ENCODE measurements around the gene PLGRKT. TPM values are rescaled to one million over a fixed set of nuclear protein-coding genes. Genes with fewer than 3 reads are reported as not detected.
A peak's percentile ranks its signal among the peaks of the same experiment; 100 is the strongest.
"Not testable (repeated sequence)": the region's sequence is repeated elsewhere in the genome, so short reads cannot be mapped to it uniquely, and the experiment has no call there.

PLGRKT gene
- total and polyA plus RNA-seq, 10 donors = 12.8 to 27.9 (median 18.3) TPM

GRCh38 chr9:5479994-5480694, 42.4 kb upstream of the PLGRKT start:
- no peak for TF ChIP-seq POLR2A (IDR thresholded peaks at IDR 0.05)
- TF ChIP-seq CTCF (IDR thresholded peaks at IDR 0.05 in 8 of 11, conservative IDR thresholded peaks at IDR 0.05 in 3 of 11) = no peak
- TF ChIP-seq POLR2AphosphoS5 (IDR thresholded peaks at IDR 0.05) = no peak
- Histone ChIP-seq H3K27me3 (replicated peaks in 1 of 7) (no peaks in the 10 kb centered on the region), H3K36me3 (no peaks in the 10 kb centered on the region), H3K27ac (no peak overlapping the region), H3K9me3 (no peaks in the 10 kb centered on the region), H3K4me1 (peaks cover 0 to 4% (median 0%) of the 10 kb centered on the region in 6 donors), H3K4me3 (no peak overlapping the region)
- no peak for DNase-seq
- intact Hi-C loops (cut with DNase I; ENCODE audit: low total_unique reads) = no loop called here
- WGBS, 5 donors = 71 to 80% (median 77%) methylated on average over 3 of the region's 3 CpGs

- no peak for TF ChIP-seq POLR2AphosphoS5 (IDR thresholded peaks at IDR 0.05)
- no peak for TF ChIP-seq CTCF (IDR thresholded peaks at IDR 0.05 in 8 of 11, conservative IDR thresholded peaks at IDR 0.05 in 3 of 11)
- no peak for TF ChIP-seq POLR2A (IDR thresholded peaks at IDR 0.05)
- WGBS, 5 donors = 59 to 73% (median 62%) methylated on average over 2 of the region's 2 CpGs
- intact Hi-C loops (cut with DNase I; ENCODE audit: low total_unique reads) = no loop called here
Measured at GRCh38 chr9:5478206-5478605, 40.5 kb upstream of the PLGRKT start.

GRCh38 chr9:5475611-5476010, 37.9 kb upstream of the PLGRKT start:
- H3K27me3 ChIP-seq (replicated peaks in 1 of 7); DNase-seq; H3K4me3 ChIP-seq; H3K4me1 ChIP-seq; intact Hi-C loops (cut with DNase I; ENCODE audit: low total_unique reads); H3K36me3 ChIP-seq; H3K9me3 ChIP-seq; H3K27ac ChIP-seq: not testable (repeated sequence)
- 88 to 97% (median 94%) methylated on average over 2 of the region's 2 CpGs for WGBS, 5 donors

More at GRCh38 chr9:5478206-5478605, 40.5 kb upstream of the PLGRKT start:
- H3K27ac ChIP-seq = peak overlapping the region in 1 of 8 donors; percentile 2
- H3K9me3 ChIP-seq = no peaks in the 10 kb centered on the region
- no peak overlapping the region for H3K4me3 ChIP-seq
- no peaks in the 10 kb centered on the region for H3K27me3 ChIP-seq (replicated peaks in 1 of 7)
- H3K36me3 ChIP-seq = no peaks in the 10 kb centered on the region
- H3K4me1 ChIP-seq = peaks cover 0 to 4% (median 0%) of the 10 kb centered on the region in 6 donors
- no peak for DNase-seq

- H3K9me3 ChIP-seq = no peaks in the 10 kb centered on the region
- H3K4me3 ChIP-seq = no peak overlapping the region
- H3K4me1 ChIP-seq = peaks cover 0 to 10% (median 3%) of the 10 kb centered on the region in 6 donors
- peaks cover 0 to 51% (median 17%) of the 10 kb centered on the region in 6 donors for H3K36me3 ChIP-seq
- no peak for DNase-seq
- intact Hi-C loops (cut with DNase I; ENCODE audit: low total_unique reads) = no loop called here
- H3K27me3 ChIP-seq (replicated peaks in 1 of 7) = no peaks in the 10 kb centered on the region
- no peak overlapping the region for H3K27ac ChIP-seq
- WGBS, 5 donors = 90 to 95% (median 94%) methylated on average over 3 of the region's 3 CpGs
- no peak for TF ChIP-seq CTCF (IDR thresholded peaks at IDR 0.05 in 8 of 11, conservative IDR thresholded peaks at IDR 0.05 in 3 of 11)
- TF ChIP-seq POLR2AphosphoS5 (IDR thresholded peaks at IDR 0.05) = no peak
- TF ChIP-seq POLR2A (IDR thresholded peaks at IDR 0.05) = no peak
Measured at GRCh38 chr9:5470816-5471215, 33.1 kb upstream of the PLGRKT start.
